SK-N-SH (cell line): Measurements from ENCODE around the gene SEC61B.

ENCODE experiments used
- CTCF ChIP-seq: fragments of 200-600 bp; sonication (generic); IDR thresholded peaks from 2 replicates; pipeline ENCODE4 v1.6.1; 2017; ENCODE audit warnings: antibody characterized with exemption, mild to moderate bottlenecking, moderate library complexity
- POLR2AphosphoS5 ChIP-seq: IDR thresholded peaks from 2 replicates; pipeline ENCODE4 v1.6.1; 2012; ENCODE audit warnings: low read depth, low read length
- REST ChIP-seq: IDR thresholded peaks from 2 replicates; pipeline ENCODE4 v1.6.1; 2012; ENCODE audit warnings: mild to moderate bottlenecking, low read depth, low read length, moderate library complexity
- SMC3 ChIP-seq: IDR thresholded peaks from 2 replicates; pipeline ENCODE4 v1.6.1; 2012; ENCODE audit warnings: low read depth, low read length, improper control_type of control experiment

- no peak for TF ChIP-seq CTCF
- TF ChIP-seq POLR2AphosphoS5, result no peak
- no peak for TF ChIP-seq SMC3
- TF ChIP-seq REST, result no peak
Observed at GRCh38 chr9:99257723-99258389, 35.8 kb downstream of the SEC61B start.
